OCI-LY1 (cell line): Measurements from ENCODE around the gene ACOT9.

ENCODE experiments used
- CTCF ChIP-seq: fragments of 200-600 bp; sonication (generic), shearing (Covaris generic); IDR thresholded peaks from 2 replicates; pipeline ENCODE4 v1.5.1; 2017; ENCODE audit warnings: mild to moderate bottlenecking, antibody characterized with exemption, low read length, moderate library complexity, mixed read lengths
- EZH2 ChIP-seq: fragments of 200-600 bp; sonication (generic), shearing (Covaris generic); IDR thresholded peaks from 2 replicates; pipeline ENCODE4 v1.8.0; 2017; ENCODE audit warnings: borderline replicate concordance, mixed run types, mild to moderate bottlenecking, antibody characterized with exemption, low read length, moderate library complexity, mixed read lengths

- TF ChIP-seq CTCF (no peak), EZH2 (no peak)
These were observed 43.4 kb downstream of the ACOT9 start for GRCh38 chrX:23699636-23700194.
